GM06990 (cell line): ENCODE measurements around the gene C9orf72.

Experiments used
- DNase-seq: peaks from one replicate; pipeline ENCODE4 v3.0.0-alpha.2; 2011; ENCODE audit not compliant: insufficient read length; ENCODE audit errors: extremely low read depth
- H3K27me3 ChIP-seq: replicated peaks from 2 replicates; pipeline ENCODE4 v1.6.0; 2011; ENCODE audit warnings: low read length; ENCODE audit not compliant: control insufficient read depth, insufficient read depth
- H3K36me3 ChIP-seq: 2 replicates; pipeline ENCODE4 v1.5.1; 2011; ENCODE audit warnings: low read length; ENCODE audit not compliant: control insufficient read depth, insufficient read depth
- H3K4me3 ChIP-seq: replicated peaks from 2 replicates; pipeline ENCODE4 v1.5.1; 2011; ENCODE audit warnings: low read depth, mild to moderate bottlenecking, control low read depth, low read length
- CTCF ChIP-seq: IDR thresholded peaks from 2 replicates; pipeline ENCODE4 v1.5.1; 2011; ENCODE audit warnings: low read length, control low read depth, mild to moderate bottlenecking, inconsistent platforms; ENCODE audit not compliant: insufficient read depth, poor library complexity, severe bottlenecking

C9orf72 gene

DNA sequence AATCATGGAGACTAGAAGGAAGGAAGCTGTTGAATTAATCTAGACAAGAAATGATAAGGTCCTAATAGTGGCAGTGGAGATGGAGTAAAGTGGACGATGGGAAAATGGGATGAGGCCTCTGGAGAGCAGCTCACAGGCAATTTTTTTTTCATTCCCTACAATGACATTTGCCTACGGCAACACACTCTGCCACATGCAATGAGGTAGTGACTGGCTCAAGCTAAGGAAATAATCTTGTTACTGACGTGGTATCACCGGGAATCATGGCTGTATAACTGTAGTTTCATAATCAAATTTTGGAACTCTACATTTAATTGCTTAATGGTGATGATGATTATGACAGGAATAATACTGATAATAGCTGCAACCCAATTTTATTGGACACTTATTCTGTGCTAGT lies 31.5 kb downstream of the C9orf72 start:
- H3K27me3 ChIP-seq = no peaks in the 10 kb centered on the region
- TF ChIP-seq CTCF = no peak
- H3K36me3 ChIP-seq = no peaks in the 10 kb centered on the region
- H3K4me3 ChIP-seq = no peak overlapping the region
- DNase-seq = no peak

- no peaks in the 10 kb centered on the region for H3K36me3 ChIP-seq
- H3K27me3 ChIP-seq = no peaks in the 10 kb centered on the region
- no peak overlapping the region for H3K4me3 ChIP-seq
- DNase-seq = no peak
- no peak for TF ChIP-seq CTCF
These were observed 32.8 kb downstream of the C9orf72 start for GRCh38 chr9:27540502-27540901.

DNA sequence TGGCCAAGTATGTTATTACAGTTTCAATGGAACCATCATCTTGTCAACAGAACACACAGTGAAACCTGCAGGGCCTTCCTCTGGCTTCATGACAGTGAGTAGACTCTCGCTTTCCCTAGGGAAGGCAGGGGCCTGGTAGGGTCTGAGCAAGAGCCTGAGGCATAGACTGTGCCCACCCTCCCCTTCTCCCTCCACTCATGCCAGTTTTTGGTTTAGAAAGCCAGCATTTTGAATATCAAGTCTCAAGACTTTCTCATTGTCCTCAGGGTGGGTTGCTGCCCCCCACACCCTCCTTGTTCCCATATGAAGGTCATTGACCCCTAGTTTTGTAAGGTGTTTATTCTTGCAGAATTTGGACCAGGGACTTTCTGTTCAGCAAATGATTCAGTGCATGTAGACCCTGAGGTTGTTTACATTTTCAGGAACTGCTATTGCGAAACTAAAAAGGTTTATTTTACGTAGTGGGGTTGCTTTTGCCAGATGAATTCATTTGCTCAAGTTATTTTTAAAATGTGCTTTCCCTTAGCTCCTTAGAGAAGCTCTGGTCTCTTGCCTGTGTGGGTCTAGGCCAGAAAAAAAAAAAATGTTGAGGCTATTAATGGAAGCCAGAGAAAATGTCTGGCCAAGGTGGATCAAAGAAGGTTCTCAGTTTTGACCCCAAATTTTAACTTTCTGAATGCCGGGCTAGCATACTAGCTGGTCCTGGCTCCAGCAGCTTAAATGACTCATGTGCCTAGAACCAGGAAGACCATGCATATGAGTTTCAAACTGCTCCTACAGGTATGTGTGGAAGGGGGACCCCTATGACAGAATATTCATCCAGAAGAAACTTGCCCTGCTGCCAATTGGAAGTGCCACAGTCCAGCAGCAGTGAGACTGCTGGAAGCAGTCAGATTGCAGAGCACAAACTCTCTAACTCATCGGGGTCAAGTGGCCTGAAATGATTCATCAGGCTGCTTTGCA lies 33.5 kb downstream of the C9orf72 start:
- Histone ChIP-seq H3K27me3 (no peaks in the 10 kb centered on the region), H3K36me3 (no peaks in the 10 kb centered on the region), H3K4me3 (no peak overlapping the region)
- no peak for TF ChIP-seq CTCF
- no peak for DNase-seq

GRCh38 chr9:27538647-27539046 lies 34.6 kb downstream of the C9orf72 start:
- no peaks in the 10 kb centered on the region for H3K27me3 ChIP-seq
- H3K36me3 ChIP-seq = no peaks in the 10 kb centered on the region
- no peak for TF ChIP-seq CTCF
- DNase-seq = no peak
- no peak overlapping the region for H3K4me3 ChIP-seq

DNA sequence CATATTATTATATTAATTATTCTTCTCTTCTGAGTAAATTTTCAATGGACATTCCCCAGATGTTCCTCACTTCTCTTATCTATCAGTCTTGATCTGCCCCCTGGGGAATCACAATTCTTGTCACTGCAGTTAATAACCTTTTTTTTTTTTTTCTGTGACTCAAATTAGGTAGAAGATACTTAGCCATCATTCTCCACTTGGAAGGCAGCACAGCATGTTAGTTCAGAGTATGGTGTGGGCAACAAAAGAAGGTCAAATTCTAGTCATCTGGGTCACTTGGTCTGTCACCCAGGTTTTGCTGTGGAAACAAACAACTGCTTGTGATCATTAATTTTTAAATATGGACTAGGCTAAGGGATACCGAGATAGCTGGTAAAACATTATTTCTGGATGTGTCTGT lies 35.5 kb downstream of the C9orf72 start:
- no peak for DNase-seq
- Histone ChIP-seq H3K27me3 (no peaks in the 10 kb centered on the region), H3K4me3 (no peak overlapping the region), H3K36me3 (no peaks in the 10 kb centered on the region)
- TF ChIP-seq CTCF = no peak
